C4-2B (cell line): Measurements from ENCODE around the gene MGRN1.
A peak's percentile ranks its signal among the peaks of the same experiment; 100 is the strongest.

Experiments used
- H3K27ac ChIP-seq: fragments of 450-650 bp; 2 replicates; pipeline ENCODE4 v1.5.1; 2017
- CTCF ChIP-seq: fragments of 450-650 bp; conservative IDR thresholded peaks from 2 replicates; pipeline ENCODE4 v1.5.1; 2017; ENCODE audit warnings: mild to moderate bottlenecking
- ZFX ChIP-seq: fragments of 450-650 bp; IDR thresholded peaks from 2 replicates; pipeline ENCODE4 v1.6.1; 2017

MGRN1 gene

DNA sequence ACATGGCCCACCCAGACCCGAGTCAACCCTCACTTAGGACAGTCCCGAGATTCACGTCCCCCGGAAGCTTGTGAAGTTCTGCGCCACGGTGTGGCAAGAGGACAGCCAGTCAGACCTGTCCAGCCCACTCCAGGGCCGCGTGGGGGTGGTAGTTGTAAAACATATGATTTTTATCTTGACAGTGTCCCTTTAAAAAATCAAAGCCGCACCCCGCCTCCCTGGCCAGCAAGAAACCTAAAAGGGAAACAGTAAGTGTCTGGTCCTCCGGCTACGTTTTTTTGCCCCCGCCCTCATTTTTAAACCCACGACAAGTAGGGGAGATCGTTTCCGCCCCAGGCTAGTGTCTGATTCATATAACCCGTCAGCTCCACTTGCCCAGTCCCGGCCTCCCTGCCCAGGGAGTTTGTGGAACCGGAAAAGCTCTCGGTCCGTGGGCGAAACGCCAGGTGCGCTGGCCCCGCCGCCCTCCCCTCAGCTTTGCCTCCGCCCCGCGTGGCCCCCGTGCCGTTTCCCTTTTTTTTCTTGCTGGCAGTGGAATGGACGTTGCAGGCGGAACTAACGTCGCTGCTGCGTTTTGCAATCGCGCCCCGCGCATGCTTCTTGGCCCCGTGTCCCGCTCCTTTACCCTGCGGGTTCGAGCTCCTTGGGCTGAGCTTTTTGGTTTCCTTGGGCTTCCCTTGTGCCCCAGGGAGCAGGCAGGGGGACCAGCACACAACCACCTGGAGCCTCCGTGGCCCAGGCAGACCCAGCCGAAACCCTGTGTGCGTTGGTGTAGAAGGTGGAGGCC is 55.4 kb downstream of the MGRN1 start:
- TF ChIP-seq ZFX = no peak
- no peak for TF ChIP-seq CTCF
- peak overlapping the region; percentile 94 for H3K27ac ChIP-seq

GRCh38 chr16:4680673-4681470 is 56.2 kb downstream of the MGRN1 start:
- TF ChIP-seq CTCF (no peak), ZFX (no peak)
- peak overlapping the region; percentile 94 for H3K27ac ChIP-seq

DNA sequence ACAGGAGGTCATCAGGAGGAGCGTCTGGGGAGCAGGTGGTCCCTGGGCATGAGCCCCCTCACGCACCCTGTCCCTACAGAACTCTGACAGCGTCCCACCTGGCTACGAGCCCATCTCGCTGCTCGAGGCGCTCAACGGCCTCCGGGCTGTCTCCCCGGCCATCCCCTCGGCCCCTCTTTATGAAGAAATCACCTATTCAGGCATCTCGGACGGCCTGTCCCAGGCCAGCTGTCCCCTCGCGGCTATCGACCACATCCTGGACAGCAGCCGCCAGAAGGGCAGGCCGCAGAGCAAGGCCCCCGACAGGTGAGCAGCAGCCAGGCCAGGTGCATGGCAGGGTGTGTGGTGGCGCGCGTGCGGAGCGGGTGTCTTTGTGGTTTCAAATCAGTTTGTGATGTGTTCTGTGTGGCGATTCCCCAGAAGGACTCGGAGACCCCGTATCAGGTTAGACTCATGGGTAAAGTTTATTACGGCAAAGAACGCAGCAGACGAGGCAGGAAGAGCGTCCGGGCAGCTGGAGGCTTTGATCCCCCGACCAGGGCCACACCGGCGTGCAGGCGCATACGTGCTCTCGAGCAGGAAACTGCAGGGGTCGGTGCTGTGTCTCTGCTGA is 57.0 kb downstream of the MGRN1 start:
- peak overlapping the region; percentile 94 for H3K27ac ChIP-seq
- TF ChIP-seq CTCF (no peak), ZFX (no peak)

DNA sequence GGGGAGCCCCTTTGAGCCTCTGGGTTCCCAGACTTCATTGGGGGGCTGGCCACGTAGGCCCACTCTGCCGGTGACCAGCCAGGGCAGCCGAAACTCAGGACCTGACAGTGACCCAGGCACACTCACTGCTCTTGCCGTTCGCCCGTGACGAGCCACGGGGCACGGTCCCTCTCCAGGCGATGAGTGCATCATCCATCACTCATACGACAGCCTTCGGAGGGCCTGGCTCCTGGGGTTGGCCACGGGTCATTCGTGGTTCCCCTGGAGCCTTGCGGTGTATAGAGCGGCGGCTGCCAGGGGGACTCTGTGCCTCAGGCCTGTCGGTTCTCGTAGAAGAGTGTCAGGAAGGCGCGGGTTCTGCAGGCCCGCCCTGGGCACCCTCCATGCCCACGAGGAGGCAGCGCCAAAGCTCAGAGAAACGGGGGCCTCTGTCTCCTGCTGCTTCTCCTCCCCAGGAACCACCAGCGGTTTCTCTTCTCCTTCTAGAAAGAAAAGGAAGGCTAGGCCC is 57.5 kb downstream of the MGRN1 start:
- TF ChIP-seq ZFX (no peak), CTCF (no peak)
- no peak overlapping the region for H3K27ac ChIP-seq

GRCh38 chr16:4682616-4683254 is 58.1 kb downstream of the MGRN1 start:
- TF ChIP-seq CTCF (no peak; the same call in 1 of the 2 replicates), ZFX (no peak)
- no peak overlapping the region for H3K27ac ChIP-seq

DNA sequence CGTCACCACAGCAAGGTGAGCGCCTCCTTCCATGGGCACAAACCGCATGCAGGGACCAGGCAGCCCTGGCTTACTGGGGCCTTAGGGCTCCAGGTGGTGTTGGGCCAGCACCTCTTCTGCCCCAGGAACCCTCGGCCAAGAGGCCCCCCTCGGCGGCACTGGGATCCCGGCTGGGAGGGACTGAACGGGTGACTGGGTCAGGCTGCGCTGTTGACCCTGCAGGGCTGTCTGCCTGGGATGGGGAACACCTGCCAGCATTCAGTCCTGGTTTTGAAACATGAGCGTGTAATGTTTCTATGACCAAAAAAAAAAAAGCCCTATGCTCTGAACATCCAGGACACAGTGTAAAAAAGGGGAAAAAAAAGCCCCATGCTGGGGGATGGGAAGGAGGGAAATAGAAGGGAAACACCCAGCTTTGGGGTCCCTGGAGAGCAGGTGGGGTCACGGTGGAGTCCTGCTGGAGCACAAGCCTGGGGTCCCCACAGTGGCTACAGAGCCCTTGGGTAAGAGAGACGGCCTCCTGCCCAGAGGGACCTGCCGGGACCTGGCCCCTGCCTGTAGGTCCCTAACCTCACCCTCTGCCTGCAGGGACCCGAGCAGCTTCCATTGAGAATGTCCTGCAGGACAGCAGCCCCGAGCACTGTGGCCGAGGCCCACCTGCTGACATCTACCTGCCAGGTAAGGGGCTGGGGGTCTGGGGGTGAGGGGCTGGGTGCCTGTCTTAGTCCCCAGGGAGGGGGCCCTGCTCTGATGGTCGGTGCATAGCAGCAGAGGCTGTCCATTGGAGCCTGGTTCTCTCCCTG is 58.8 kb downstream of the MGRN1 start:
- TF ChIP-seq CTCF (no peak; the same call in 1 of the 2 replicates), ZFX (no peak)
- no peak overlapping the region for H3K27ac ChIP-seq
